ENCODE data around the gene SLC17A1.

DNA sequence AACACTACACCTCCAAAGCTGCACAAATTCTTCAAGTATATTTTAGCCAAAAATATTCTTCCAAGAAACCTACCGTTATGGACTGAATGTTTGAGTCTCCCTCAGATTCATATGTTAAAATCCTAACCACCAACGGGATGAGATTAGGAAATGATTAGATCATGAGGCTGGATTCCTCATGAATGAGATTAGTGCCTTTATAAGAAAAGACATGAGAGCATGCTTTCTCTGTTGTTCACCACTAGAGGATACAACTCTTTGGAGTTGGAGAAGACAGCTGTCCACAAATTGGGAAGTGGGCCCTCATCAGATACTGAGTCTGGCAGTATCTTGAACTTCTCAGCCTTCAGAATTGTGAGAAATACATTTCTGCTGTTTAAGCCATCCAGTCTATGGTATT is 84.4 kb downstream of the SLC17A1 start:
- TF ChIP-seq, protein P1, sequence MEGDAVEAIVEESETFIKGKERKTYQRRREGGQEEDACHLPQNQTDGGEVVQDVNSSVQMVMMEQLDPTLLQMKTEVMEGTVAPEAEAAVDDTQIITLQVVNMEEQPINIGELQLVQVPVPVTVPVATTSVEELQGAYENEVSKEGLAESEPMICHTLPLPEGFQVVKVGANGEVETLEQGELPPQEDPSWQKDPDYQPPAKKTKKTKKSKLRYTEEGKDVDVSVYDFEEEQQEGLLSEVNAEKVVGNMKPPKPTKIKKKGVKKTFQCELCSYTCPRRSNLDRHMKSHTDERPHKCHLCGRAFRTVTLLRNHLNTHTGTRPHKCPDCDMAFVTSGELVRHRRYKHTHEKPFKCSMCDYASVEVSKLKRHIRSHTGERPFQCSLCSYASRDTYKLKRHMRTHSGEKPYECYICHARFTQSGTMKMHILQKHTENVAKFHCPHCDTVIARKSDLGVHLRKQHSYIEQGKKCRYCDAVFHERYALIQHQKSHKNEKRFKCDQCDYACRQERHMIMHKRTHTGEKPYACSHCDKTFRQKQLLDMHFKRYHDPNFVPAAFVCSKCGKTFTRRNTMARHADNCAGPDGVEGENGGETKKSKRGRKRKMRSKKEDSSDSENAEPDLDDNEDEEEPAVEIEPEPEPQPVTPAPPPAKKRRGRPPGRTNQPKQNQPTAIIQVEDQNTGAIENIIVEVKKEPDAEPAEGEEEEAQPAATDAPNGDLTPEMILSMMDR (conservative IDR thresholded peaks at IDR 0.05; ENCODE audit: low read depth, low read length) = no peak
- no peak for TF ChIP-seq RCOR1 (IDR thresholded peaks at IDR 0.05; ENCODE audit: insufficient replicate concordance, low read length)
